Renal pelvis (tissue), 4 donors: Measurements from ENCODE around the gene MBNL2. TPM values are rescaled to one million over a fixed set of nuclear protein-coding genes. Genes with fewer than 3 reads are reported as not detected.
A peak's percentile ranks its signal among the peaks of the same experiment; 100 is the strongest.

Source experiments
- DNase-seq: peaks from one replicate; pipeline ENCODE4 v3.0.0-alpha.2; 2013
- polyA plus RNA-seq, 3 donors: library from polyadenylated mRNA; unstranded; fragments of 120-200 nt; gene quantifications; one replicate each; pipeline ENCODE4 v1.2.1, GENCODE V29; 2013; ENCODE audit not compliant: insufficient read length in 3 of 3

Gene MBNL2
- polyA plus RNA-seq, 3 donors = 51.2 to 69.0 (median 68.7) TPM

DNA sequence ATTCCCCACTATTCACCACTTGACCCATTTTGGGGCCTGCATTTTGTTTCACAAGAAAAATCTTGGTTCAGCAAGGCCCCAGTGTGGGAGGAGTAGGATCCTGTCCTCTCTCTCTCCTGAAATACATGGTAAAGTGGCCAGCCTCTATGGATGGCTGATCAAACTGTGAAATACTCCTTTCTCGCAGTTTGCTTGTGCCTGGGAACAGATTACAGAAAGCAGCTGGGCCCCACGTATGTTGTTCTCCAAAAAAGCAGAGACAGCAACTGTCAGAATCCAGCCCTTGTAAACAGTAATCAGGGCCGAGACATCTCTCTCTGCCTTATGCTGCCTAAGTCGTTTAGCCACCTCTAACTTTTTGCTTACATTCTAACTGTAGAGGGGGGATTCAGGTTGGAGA, 150.8 kb downstream of the MBNL2 start:
- DNase-seq = peak; percentile 43

DNA sequence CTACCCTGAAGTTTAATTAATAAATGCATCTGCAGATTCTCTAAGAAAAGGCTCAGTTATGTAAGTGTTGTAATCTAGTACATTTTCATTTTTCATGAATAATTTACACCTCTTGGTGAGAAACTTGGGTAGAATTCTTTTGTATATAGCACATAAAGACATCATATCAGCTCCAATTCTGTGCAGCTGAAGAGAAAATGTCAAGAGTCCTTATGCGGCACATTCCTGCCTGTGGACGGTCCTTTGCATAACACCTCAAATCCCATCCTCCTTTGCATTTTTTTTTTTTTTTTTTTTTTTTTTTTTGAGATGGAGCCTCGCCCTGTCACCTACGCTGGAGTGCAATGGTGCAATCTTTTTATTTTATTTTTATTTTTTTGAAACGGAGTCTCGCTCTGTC, 151.7 kb downstream of the MBNL2 start:
- DNase-seq = no peak

DNA sequence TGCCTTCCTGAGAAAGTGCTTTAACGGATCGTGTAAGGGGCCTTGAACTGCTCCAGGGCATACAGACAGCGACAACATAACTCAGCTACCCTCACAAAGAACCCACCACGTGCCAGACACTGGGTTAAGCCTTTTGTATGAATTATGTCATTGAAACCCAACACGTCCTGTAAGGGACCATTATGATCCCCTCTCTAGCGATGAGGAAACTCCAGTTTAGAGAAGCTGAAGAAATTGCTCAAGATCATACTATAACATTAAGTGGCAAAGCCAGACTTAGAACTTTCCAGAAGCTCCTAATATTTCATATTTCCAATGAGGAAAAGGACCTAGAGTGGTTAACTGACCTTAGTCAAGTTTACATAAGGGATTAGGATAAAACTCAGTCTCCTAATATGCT, 154.8 kb downstream of the MBNL2 start:
- DNase-seq = no peak

DNA sequence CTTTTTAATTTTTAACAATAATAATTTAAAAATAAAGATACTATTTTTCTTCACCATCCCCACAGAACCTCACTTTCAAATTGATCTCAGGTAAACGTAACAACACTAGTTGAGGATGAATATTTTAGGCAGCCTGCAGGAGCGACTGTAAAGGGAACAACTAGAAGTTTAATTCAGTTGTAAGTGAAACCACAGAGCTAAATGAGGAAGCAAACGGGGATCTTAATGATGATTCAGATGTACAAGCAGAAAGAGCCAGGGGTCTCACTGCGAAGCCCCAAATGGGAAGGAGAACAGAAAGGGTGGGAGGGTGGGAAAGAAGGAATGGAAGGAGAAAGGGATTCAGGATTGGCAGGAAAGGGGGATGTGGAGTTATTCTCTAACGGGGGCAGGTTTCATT, 157.3 kb downstream of the MBNL2 start:
- no peak for DNase-seq

DNA sequence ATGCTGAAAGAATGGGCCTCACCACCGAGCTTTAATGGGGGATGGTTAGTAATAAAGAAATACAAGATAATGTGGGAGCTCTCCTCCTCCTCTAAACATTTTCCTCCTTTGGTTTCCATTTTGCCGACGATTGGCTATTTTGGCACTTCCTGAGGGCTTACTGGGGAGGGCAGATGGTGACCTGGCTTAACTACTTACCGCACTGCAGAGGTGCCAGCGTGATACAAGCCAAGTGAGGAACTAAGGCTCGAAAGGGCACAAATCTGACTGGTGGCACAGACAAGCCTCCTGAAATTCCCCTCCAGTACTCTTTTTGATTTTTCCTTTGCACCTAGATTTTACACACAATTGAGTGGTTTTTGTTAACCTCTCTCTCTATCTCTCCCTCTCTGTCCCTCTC, 158.6 kb downstream of the MBNL2 start:
- no peak for DNase-seq

DNA sequence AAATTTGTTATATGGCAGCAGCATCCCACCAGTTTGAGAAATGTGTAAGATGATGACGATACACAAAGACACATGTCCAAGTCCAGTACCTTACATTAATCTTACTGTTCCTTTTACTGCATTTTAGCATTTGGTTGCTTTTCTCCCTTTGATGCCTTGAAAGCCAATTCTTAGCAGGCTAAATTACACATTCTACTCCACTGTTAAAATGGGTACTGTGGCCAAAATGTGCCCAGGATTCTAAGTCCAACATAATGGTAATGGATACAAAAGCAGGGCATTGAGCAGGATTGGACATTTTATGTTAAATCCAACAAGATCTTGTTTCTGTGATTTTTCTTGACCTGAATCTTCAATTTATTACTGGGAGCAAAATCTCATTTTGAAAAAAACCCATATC, 159.1 kb downstream of the MBNL2 start:
- no peak for DNase-seq

DNA sequence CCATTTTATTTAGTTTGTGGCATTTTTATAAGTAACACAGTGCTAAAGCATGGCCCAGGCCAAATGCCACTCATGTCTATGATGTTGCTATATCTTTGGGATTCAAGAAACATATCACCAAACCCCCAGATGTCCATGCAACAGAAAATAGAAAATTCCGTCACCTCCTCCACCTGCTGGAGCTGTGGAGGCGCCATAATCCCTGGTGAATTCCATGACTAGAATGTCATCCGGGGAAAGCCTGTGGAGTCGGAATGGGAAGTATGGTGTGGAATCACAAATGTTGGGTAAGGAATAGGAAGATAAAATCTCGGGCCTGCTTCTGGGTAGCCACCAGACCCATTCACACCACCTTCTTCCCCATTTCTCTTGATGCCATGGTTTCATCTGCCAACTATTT, 160.1 kb downstream of the MBNL2 start:
- no peak for DNase-seq

DNA sequence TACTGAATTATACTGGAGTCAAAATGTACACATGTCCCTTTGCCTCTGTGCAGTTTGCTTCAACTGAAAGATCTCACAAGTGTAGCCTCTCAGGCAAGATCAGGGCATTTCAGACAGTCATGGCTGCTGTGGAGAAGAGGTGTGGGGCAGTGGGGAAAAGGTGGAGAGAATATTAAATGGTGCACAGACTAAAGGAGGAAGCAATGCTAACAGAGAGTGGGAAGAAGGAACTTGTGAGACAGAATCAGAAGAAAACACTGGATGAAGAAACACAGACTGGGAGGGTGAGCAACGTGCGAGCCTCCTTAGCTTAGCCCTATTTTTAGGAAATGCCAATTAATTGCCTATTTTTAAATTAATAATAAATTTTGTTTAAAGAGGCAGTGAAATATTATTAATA, 162.2 kb downstream of the MBNL2 start:
- DNase-seq = no peak

DNA sequence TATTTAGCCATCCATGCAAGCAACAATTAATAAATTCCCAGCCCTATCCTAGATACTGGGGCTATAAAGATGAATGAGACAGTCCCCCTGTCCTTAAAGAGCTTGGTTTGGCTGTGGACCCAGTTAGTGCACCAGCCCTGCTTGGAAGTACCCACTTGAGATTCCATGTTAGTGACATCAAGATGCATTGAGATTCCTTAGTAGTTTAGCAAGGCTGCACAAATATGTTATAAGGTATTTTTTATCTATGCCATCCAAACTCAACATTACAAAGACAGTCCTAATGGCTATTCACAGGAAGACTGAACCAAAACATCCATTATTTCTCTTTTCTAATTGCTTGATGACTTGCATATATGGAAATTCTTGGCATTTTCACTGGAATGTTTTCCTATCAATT, 163.0 kb downstream of the MBNL2 start:
- DNase-seq = no peak

DNA sequence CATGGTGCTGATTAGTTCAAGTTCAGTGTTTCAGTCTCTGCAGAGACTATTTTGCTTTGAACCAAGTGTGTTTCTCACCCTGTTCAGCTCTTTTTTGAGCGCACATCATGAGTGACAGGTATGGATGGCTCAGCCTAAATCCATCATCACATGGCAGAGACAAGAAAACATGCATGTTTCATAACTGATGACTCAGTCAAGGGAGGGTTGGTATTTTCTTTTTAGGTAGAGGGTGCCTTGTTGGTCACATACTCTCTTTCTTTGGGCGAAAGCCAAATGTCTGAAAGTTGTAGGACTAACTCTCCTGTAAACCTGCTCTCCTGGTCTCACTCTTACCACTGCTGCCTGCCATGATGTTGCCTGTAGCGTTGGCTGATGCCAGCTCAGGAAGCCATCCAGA, 163.7 kb downstream of the MBNL2 start:
- no peak for DNase-seq

DNA sequence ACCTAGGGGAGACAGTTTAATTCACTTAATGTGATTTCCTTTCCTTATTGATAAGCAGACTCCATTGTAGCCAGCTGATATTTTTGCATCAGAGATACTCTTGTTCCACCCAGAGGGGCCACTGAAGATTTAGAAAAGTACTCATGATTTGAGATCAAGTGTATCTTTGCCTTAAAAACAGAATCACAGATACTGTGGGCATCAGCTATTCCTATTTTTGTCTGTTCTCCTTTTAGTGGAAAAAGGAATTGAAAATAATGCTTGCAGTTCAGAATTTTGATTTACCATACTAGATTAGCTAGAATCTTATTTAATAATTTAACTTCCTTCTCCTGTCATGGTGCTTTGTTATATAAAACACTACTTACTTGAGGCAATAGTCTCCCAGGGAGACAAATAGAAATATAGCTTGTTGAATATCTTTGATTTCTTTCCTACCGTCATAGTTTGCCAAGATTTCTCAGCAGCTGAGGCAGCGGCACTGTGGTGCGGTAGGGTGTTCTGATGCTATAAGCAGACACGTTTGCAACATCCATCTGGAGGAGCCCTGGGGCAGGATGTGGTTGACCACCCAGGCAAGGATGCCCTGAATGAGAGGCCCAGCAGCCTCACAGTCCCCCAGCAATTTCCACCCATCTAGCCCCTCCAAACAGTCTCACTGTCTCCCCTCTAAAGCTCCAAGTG, 164.8 kb downstream of the MBNL2 start:
- no peak for DNase-seq

DNA sequence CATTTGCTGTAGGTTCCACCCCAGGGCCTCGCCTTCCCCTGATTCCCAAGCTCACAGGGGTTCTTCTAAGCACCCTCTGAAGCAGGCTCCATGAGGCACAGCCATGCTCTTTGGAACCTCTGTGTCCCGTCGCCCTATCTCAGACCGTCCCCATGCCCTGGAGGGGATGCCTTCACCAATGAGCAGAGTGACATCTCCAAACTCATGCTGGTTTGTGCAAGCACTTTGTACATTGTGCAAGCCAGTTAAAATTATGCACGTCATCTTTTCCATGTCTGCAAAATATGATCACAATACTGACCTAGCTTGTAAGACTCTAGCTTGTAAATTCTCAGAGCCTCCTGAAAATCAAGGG, 165.3 kb downstream of the MBNL2 start:
- no peak for DNase-seq

DNA sequence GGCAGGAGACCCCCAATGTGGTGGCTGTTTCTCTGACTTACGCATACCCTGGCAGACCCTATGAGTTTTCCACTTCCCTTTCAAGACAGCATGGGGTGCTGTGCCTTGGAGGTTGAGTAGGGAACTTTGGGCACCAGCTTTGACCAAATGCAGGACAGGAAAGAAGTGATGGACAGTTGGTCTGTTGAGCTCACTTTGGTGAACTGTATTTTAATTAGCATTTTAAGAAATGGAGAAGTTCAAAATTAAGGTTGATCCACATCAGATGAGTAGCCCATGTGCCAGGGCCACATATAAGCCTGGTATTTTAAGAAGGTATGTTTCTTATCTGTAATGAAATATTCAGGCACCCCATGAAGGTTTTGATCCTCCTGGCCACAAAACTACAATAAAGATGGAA, 165.8 kb downstream of the MBNL2 start:
- no peak for DNase-seq

DNA sequence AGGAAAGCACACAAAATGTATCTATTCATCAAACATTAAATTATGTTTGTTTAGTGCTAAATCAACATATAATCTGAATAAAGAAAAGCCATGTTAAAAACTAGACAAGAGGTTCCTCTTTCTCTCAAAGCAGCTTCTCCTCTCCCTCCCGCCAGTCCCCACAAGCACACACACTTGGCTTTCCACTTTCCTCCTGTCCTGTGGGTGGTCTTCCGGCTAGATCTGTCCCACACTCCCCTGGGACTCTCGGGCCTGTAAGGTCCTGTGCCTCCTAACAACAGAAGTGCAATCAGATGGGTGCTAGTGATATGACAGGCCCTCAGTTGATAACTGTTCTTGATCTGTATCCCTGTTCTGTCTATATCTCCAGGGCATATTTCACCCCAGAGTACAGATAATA, 166.2 kb downstream of the MBNL2 start:
- DNase-seq = no peak

DNA sequence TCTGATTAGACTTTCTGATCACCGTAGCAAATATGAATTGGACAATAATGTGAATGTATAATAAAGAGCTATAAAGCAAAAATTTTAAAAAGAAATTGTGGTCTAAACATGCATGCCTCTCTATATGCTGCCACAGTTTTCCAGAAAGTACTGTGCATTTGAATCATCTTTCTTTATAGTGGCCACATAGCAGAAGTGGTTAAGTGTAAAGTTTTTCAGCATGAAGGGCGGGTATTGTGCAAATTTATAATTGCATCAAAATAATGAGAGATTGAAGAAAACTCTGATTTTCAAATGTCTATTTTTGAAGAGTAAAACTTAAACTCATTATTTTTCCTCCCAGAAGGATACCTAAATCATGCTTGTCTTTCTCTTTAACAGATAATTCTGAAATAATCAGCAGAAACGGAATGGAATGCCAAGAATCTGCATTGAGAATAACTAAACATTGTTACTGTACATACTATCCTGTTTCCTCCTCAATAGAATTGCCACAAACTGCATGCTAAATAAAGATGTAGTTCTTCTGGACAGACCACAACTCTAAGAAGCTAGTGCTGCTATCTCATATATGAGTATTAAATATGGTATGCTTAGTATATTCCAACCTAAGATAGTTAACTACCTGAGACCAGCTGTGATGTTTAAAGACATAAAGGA, 168.9 kb downstream of the MBNL2 start:
- DNase-seq = no peak

DNA sequence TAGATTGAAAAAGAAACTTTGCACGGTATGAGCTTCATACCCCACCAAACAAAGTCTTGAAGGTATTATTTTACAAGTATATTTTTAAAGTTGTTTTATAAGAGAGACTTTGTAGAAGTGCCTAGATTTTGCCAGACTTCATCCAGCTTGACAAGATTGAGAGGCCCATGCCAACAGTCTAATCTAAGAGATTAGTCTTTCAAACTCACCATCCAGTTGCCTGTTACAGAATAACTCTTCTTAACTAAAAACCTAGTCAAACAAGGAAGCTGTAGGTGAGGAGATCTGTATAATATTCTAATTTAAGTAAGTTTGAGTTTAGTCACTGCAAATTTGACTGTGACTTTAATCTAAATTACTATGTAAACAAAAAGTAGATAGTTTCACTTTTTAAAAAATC, 169.9 kb downstream of the MBNL2 start:
- DNase-seq = no peak

DNA sequence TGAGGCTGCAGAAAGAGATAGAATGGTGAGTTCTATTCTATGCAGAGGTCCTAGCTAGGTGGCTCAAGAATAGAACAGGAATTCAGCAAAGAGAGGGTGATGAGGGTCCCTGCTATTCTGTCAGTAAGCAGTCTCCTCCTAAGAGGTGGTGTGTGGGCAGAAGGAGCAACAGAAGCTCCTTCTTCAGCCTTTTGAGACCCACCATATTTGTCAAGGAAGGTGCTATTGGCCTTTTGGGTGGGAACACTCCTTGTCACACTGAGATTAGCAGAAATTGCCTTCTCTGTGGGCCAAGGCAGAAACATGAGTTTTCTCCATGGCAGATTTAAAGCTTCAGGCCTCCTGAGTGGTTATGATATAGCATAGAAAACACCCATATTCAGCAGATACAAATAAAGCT, 172.4 kb downstream of the MBNL2 start:
- DNase-seq = no peak

DNA sequence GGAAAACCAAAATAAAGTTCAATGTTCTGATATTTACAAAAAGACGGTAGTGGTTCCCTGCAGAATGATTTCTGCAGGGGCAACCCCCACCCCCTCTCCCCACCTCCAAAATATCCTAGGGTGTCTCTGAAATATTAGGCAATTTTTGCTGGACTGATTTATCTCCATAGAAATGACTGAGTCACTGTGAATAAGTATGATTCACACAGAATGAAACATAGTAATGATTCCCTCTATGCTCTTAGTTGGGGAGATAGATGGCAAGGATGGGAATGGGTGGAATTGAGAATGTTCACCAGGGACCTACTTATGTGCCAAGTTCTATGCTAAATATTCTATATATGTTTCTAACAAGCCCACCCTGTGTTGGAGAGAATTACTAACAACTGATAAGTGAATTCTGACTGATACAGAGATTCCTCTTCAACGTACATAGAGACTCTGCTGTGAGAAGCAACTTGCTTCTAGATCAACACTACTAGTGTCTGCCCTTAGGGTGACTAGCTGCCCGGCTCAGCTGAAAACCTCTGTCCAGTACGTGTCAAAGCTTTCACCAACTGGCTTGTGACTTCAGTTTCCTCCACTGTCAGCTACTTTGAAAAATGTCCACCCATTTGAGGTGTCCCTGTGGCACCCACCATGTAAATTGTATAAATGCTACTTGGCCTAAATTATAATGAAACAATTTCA, 173.5 kb downstream of the MBNL2 start:
- DNase-seq = no peak

DNA sequence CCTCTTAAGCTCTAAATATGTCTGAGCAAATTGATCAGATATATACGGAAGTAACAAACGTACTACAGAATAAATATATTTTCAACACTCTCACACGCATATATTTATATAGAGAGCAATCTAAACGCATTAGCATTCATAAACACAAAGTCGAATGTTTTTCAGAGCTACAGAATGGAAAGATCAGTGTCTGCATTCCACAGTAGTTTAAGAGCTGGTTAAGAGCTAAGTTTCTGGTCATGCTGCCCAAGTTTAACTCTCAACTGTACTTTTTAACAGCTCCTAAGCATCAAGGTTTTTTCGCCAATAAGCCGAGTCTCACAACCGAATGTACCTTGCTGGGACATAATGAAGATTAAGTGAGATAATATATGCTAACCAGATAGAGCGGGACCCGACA, 175.1 kb downstream of the MBNL2 start:
- no peak for DNase-seq

DNA sequence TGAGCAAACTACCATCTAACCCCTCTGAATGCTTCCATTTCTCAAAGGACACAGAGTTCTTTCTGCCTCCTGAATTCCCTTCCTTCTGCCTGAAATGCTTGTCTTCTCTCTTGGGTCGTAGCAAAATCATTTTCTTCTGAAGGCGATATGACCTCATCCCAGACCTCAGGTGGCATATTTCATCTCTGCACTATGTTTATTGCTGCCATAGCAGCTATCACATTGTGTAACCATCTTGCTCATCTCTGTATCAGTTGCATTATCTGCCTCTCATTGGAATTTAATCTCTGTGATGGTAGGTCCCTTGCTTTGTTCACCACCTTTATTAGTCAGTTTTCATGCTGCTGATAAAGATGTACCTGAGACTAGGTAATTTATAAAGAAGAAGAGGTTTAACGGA, 179.3 kb downstream of the MBNL2 start:
- no peak for DNase-seq

DNA sequence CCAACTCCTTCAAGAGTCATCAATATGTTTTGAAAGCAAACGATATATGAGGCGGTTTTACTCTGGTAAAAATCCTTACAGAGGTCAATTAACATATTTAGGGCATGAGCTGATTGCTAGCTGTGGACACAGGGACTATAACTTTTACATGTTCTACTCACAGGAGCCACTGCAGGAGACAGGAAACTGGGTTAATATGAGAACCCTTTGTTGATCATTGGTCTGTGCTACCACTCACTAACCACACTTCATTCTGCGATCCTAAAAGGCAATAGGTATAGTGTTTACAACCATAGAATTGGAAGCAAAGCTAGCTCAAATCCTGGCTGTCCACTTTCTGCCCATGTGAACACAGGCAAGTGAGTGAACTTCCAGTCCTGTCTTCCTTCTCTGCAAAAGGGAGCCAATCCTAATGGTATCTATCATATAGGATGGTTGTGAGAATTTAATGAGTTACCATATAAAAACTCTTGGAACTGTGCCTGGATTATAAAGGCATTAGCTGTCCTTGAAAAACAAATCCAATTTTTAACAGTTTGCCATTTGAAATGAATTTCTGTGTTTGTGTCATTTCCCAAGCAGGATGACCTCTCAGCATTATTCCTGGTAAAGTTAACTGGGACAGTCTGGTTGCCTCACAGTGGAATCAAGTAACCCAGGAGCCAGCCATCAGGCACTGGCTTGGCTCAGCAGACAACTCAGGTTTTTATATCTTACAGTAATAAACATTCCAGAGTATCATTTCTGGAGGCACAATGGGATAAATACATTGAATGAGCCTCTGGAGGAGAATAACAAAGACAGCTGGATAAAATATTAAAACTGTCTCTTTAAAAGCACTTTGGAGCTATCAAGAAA, 182.0 kb downstream of the MBNL2 start:
- no peak for DNase-seq

DNA sequence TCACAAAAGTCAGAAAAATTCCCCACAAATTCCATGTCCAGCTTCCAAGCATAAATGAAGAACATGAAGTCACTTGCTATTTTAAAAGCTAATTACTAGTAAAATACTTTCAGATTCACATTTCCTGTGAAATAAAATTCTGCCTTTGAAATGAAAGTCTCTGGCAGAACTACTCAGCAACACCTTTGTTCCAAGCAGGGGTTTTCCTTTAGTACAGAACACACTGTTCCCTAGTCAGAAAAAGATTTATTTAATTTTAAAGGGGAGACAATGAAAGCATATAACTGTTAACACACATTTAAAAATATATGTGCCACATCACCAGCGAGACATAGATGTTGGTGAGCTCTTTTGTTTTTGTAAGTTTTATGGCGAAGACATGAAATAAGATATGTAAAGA, 185.4 kb downstream of the MBNL2 start:
- no peak for DNase-seq

DNA sequence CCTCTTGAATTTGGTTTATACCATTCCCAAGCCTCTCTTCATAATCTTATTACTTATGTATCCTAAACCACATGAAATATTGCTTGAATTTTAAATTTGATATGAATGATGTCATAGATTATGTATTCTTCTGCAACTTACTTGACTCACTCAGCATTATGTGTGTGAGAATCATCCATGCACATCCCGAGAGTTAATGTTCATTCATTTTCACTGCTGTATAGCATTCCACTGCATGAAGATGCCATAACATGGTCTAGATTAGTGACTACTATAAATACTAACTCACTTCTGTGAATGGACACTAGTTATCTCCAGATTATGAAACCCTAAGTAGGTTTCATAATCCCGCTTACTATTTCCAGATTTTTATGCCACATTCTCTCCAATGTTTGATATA, 186.8 kb downstream of the MBNL2 start:
- DNase-seq = no peak
